ENCODE results near the gene GXYLT1.

GXYLT1 gene

DNA sequence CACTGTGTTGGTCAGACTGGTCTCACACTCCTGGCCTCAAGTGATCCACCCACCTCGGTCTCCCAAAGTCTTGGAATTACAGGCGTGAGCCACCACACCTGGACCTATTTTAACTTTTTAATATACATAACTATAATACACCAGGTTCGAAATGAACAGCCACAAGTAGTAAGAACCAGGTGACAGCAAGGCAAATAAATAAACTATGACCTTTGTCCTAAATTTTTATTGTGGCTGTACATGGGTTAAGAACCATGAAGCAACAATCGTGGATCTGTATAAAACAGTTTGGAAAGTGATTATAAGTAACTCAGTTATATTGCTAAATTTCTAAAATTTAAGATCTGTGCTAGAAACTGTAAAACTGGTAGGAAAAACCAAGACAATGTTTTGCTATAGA lies 41.5 kb downstream of the GXYLT1 start:
- TF ChIP-seq, protein P1, sequence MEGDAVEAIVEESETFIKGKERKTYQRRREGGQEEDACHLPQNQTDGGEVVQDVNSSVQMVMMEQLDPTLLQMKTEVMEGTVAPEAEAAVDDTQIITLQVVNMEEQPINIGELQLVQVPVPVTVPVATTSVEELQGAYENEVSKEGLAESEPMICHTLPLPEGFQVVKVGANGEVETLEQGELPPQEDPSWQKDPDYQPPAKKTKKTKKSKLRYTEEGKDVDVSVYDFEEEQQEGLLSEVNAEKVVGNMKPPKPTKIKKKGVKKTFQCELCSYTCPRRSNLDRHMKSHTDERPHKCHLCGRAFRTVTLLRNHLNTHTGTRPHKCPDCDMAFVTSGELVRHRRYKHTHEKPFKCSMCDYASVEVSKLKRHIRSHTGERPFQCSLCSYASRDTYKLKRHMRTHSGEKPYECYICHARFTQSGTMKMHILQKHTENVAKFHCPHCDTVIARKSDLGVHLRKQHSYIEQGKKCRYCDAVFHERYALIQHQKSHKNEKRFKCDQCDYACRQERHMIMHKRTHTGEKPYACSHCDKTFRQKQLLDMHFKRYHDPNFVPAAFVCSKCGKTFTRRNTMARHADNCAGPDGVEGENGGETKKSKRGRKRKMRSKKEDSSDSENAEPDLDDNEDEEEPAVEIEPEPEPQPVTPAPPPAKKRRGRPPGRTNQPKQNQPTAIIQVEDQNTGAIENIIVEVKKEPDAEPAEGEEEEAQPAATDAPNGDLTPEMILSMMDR (IDR thresholded peaks at IDR 0.05; ENCODE audit: borderline replicate concordance, insufficient read depth, low read depth, low read length), result no peak
- H3K4me3 ChIP-seq (ENCODE audit: low read depth, low read length), result no peak overlapping the region

DNA sequence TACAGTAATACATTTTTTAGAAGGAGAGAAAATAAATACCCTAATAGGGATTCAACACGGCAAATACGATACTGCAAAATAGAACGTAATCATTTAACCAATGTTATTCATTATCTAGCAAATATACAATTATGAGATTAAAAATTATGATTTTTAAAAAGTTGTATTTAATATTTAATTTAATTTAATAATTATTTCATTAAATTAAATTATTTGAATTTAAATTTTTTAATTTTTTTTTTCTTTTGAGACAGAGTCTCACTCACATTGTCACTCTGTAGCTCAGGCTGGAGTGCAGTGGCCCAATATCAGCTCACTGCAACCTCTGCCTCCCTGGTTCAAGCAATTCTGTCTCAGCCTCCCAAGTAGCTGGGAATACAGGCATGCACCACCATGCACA lies 42.0 kb downstream of the GXYLT1 start:
- TF ChIP-seq, protein P1 (IDR thresholded peaks at IDR 0.05; ENCODE audit: borderline replicate concordance, insufficient read depth, low read depth, low read length), result no peak
- H3K4me3 ChIP-seq (ENCODE audit: low read depth, low read length), result no peak overlapping the region

DNA sequence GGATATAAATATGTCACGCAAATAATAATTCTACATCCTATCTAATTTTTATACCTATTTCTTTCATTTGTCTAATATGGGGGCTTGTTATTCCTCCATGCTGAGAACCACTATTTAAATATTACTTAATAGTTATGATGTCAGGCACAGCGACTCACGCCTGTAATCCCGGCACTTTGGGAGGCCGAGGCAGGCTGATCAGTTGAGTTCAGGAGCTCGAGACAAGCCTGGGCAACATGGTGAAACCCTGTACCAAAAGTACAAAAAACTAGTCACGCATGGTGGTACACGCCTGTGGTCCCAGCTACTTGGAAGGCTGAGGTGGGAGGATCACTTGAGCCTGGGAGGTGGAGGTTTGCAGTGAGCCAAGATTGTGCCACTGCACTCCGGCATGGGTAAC lies 45.2 kb downstream of the GXYLT1 start:
- TF ChIP-seq, protein P1 (IDR thresholded peaks at IDR 0.05; ENCODE audit: borderline replicate concordance, insufficient read depth, low read depth, low read length), result no peak
- no peak overlapping the region for H3K4me3 ChIP-seq (ENCODE audit: low read depth, low read length)

DNA sequence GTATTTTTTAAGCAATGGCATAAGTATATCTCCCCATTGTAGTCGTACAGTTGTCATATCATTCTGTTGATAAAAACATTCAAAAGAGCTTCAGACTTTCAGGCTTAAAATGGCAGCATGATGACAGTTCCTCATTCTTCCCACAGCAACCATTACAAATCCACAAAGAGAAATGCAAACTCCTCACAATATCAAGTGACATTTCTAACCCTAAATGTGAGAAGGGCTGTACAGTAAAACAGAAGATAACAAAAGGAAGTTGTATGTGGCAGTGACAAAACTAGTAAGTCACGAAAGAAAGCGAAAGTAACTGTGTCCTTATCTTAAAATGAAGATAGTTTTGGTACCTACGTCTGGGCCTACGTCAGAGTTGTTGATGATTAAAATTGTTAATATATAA lies 46.7 kb downstream of the GXYLT1 start:
- TF ChIP-seq, protein P1 (IDR thresholded peaks at IDR 0.05; ENCODE audit: borderline replicate concordance, insufficient read depth, low read depth, low read length), result no peak
- no peak overlapping the region for H3K4me3 ChIP-seq (ENCODE audit: low read depth, low read length)

DNA sequence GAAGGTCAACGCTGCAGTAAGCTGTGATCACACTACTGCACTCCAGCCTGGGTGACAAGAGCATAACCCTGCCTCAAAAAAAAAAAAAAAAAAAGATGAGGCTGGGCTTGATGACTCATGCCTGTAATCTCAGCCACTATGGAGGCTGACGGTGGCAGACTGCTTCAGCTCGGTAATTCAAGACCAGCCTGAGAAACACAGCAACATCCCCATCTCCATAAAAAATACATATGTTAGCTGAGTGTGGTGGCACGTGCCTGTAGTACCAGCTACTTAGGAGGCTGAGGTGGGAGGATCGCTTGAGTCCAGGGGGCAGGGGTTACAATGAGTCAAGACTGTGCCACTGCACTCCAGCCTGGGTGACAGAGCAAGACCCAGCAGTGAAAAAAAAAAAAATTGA lies 50.4 kb downstream of the GXYLT1 start:
- TF ChIP-seq, protein P1 (IDR thresholded peaks at IDR 0.05; ENCODE audit: borderline replicate concordance, insufficient read depth, low read depth, low read length), result no peak

DNA sequence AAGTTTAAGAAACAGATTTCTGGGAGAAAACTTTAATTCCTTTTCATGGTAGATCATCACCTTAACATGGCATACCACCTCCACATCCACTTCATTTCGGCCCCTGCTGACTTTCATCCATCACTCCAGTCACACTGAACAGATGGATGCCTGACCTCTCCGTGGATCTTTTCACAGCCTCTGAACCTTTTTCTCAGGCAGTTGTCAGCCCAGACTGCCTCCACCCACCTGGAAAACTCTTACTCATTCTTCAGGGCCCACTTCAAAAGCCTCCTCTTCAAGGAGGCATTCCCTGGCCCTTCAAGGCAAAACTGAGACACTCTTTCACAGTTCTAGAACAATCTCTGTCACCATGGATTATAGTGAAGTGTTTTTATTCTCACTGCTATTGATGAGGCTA lies 52.9 kb downstream of the GXYLT1 start:
- TF ChIP-seq, protein P1 (IDR thresholded peaks at IDR 0.05; ENCODE audit: borderline replicate concordance, insufficient read depth, low read depth, low read length), result no peak
- H3K4me3 ChIP-seq (ENCODE audit: low read depth, low read length), result no peak overlapping the region

More for the DNA sequence above, 50.4 kb downstream of the GXYLT1 start:
- no peak overlapping the region for H3K4me3 ChIP-seq (ENCODE audit: low read depth, low read length)

DNA sequence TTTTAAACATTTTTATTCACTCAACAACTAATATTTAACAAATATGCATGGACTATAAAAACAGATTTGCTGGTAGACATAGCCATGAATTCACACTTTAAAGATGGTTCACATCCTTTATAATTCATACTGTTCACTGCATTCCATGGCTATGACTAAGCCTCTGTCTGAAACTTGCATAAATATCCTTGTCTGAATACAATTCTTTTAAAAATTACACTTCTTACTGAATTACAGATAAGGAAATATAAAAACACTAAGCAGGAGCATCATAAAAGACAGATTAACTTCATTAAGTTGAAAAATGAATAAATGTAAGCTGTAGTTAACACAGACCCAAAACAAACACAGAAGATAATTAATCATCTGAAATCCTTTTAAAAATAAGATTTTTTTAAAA lies 53.8 kb downstream of the GXYLT1 start:
- TF ChIP-seq, protein P1 (IDR thresholded peaks at IDR 0.05; ENCODE audit: borderline replicate concordance, insufficient read depth, low read depth, low read length), result no peak
- H3K4me3 ChIP-seq (ENCODE audit: low read depth, low read length), result no peak overlapping the region
